Limb (tissue), 2 donors: Measurements from ENCODE around the gene DOCK9.
"Not testable (repeated sequence)": the region's sequence is repeated elsewhere in the genome, so short reads cannot be mapped to it uniquely, and the experiment has no call there.

Experiments used
- DNase-seq, 2 donors: peaks; one replicate each; pipeline ENCODE4 v3.0.0-alpha.2; 2016; ENCODE audit errors: extremely low spot score in 2 of 2

Gene DOCK9

GRCh38 chr13:98917116-98917515, 60.7 kb downstream of the DOCK9 start:
- peak in 1 of 2 donors; percentile 32 for DNase-seq

GRCh38 chr13:98916403-98916802, 61.5 kb downstream of the DOCK9 start:
- no peak for DNase-seq

- no peak for DNase-seq
These were observed 61.9 kb downstream of the DOCK9 start for GRCh38 chr13:98915981-98916380.

GRCh38 chr13:98915563-98915962, 62.3 kb downstream of the DOCK9 start:
- DNase-seq = no peak

- DNase-seq = no peak
These were observed 64.1 kb downstream of the DOCK9 start for GRCh38 chr13:98913741-98914140.

- no peak for DNase-seq
These were observed 65.0 kb downstream of the DOCK9 start for GRCh38 chr13:98912846-98913245.

- DNase-seq = no peak
These were observed 67.3 kb downstream of the DOCK9 start for GRCh38 chr13:98910501-98910951.

GRCh38 chr13:98909016-98909415, 68.8 kb downstream of the DOCK9 start:
- no peak for DNase-seq

GRCh38 chr13:98906746-98907502, 70.9 kb downstream of the DOCK9 start:
- DNase-seq = no peak

GRCh38 chr13:98905199-98905598, 72.7 kb downstream of the DOCK9 start:
- DNase-seq = no peak

- DNase-seq = no peak
These were observed 77.4 kb downstream of the DOCK9 start for GRCh38 chr13:98900442-98900841.

- no peak for DNase-seq
These were observed 80.2 kb downstream of the DOCK9 start for GRCh38 chr13:98897706-98898105.

GRCh38 chr13:98896868-98897144, 81.1 kb downstream of the DOCK9 start:
- no peak for DNase-seq

GRCh38 chr13:98896083-98896867, 81.6 kb downstream of the DOCK9 start:
- no peak for DNase-seq

GRCh38 chr13:98894814-98895213, 83.0 kb downstream of the DOCK9 start:
- not testable (repeated sequence) for DNase-seq

- DNase-seq = no peak
These were observed 84.5 kb downstream of the DOCK9 start for GRCh38 chr13:98893371-98893770.

- DNase-seq = no peak
These were observed 85.0 kb downstream of the DOCK9 start for GRCh38 chr13:98892821-98893220.

- no peak for DNase-seq
These were observed 85.8 kb downstream of the DOCK9 start for GRCh38 chr13:98892077-98892476.

- no peak for DNase-seq
These were observed 86.9 kb downstream of the DOCK9 start for GRCh38 chr13:98890925-98891324.

- peak in 1 of 2 donors; percentile 37 for DNase-seq
These were observed 87.7 kb downstream of the DOCK9 start for GRCh38 chr13:98890186-98890585.

- DNase-seq = no peak
These were observed 88.3 kb downstream of the DOCK9 start for GRCh38 chr13:98889419-98890085.

GRCh38 chr13:98888890-98889279, 89.0 kb downstream of the DOCK9 start:
- no peak for DNase-seq
